HL-60 (cell line): ENCODE measurements around the gene SPC25.

ENCODE experiments used
- DNase-seq, 2 experiments: peaks; one replicate each; pipeline ENCODE4 v3.0.0-alpha.2; 2010 to 2020; ENCODE audit warnings: low read depth in 1 of 2, low spot score in 1 of 2
- H3K27ac ChIP-seq: fragments of 250-450 bp; sonication (Bioruptor Pico); replicated peaks from 2 replicates; pipeline ENCODE4 v1.5.1; 2020; ENCODE audit warnings: mild to moderate bottlenecking, moderate library complexity
- H3K27me3 ChIP-seq: fragments of 250-450 bp; sonication (Bioruptor Pico); 2 replicates; pipeline ENCODE4 v1.5.1; 2021; ENCODE audit warnings: mild to moderate bottlenecking, moderate library complexity; ENCODE audit not compliant: insufficient read depth, poor library complexity, severe bottlenecking
- H3K4me3 ChIP-seq: replicated peaks from 2 replicates; pipeline ENCODE4 v1.5.1; 2011; ENCODE audit warnings: mild to moderate bottlenecking, control low read depth, low read length; ENCODE audit not compliant: insufficient read depth
- CTCF ChIP-seq: IDR thresholded peaks from one replicate; pipeline ENCODE4 v1.5.1; 2011; ENCODE audit warnings: low read length, control low read depth, inconsistent platforms; ENCODE audit not compliant: insufficient read depth
- GABPA ChIP-seq: IDR thresholded peaks from 2 replicates; pipeline ENCODE4 v1.6.1; 2012; ENCODE audit warnings: low read depth
- POLR2AphosphoS5 ChIP-seq: IDR thresholded peaks from 2 replicates; pipeline ENCODE4 v1.6.1; 2012; ENCODE audit warnings: low read depth
- REST ChIP-seq: IDR thresholded peaks from 2 replicates; pipeline ENCODE4 v1.6.1; 2012; ENCODE audit warnings: low read depth; ENCODE audit not compliant: insufficient replicate concordance
- SPI1 ChIP-seq: IDR thresholded peaks from 2 replicates; pipeline ENCODE4 v1.6.1; 2012; ENCODE audit warnings: low read depth, mild to moderate bottlenecking, borderline replicate concordance

SPC25 gene

GRCh38 chr2:168843253-168843652, 47.0 kb downstream of the SPC25 start:
- no peak for TF ChIP-seq POLR2AphosphoS5
- no peak for TF ChIP-seq SPI1
- no peak for TF ChIP-seq CTCF
- TF ChIP-seq GABPA = no peak
- TF ChIP-seq REST = no peak
- H3K27ac ChIP-seq = no peak overlapping the region
- no peak overlapping the region for H3K4me3 ChIP-seq
- H3K27me3 ChIP-seq = no peaks in the 10 kb centered on the region
- no peak for DNase-seq

- Histone ChIP-seq H3K27me3 (no peaks in the 10 kb centered on the region), H3K4me3 (no peak overlapping the region), H3K27ac (no peak overlapping the region)
- no peak for TF ChIP-seq REST
- TF ChIP-seq POLR2AphosphoS5 = no peak
- no peak for TF ChIP-seq SPI1
- no peak for TF ChIP-seq CTCF
- TF ChIP-seq GABPA = no peak
- DNase-seq = no peak
Measured at GRCh38 chr2:168841445-168841844, 48.8 kb downstream of the SPC25 start.

- no peak overlapping the region for H3K4me3 ChIP-seq
- H3K27me3 ChIP-seq = no peaks in the 10 kb centered on the region
- DNase-seq = no peak
- TF ChIP-seq CTCF (no peak), REST (no peak), POLR2AphosphoS5 (no peak), SPI1 (no peak), GABPA (no peak)
- H3K27ac ChIP-seq = no peak overlapping the region
Measured at GRCh38 chr2:168835969-168836368, 54.3 kb downstream of the SPC25 start.
